AG09319 (cell line): ENCODE results near the gene NRG2.

ENCODE experiments used
- DNase-seq: peaks from one replicate; pipeline ENCODE4 v3.0.0-alpha.2; 2010; ENCODE audit warnings: low read depth; ENCODE audit errors: extremely low read depth
- CTCF ChIP-seq: IDR thresholded peaks from 2 replicates; pipeline ENCODE4 v1.5.1; 2011; ENCODE audit warnings: low read depth, mild to moderate bottlenecking, inconsistent platforms, low read length, moderate library complexity

Gene NRG2

GRCh38 chr5:139910901-139911300 lies 132.2 kb downstream of the NRG2 start:
- no peak for DNase-seq
- no peak for TF ChIP-seq CTCF

GRCh38 chr5:139910036-139910435 lies 133.1 kb downstream of the NRG2 start:
- no peak for DNase-seq
- TF ChIP-seq CTCF, result no peak

DNA sequence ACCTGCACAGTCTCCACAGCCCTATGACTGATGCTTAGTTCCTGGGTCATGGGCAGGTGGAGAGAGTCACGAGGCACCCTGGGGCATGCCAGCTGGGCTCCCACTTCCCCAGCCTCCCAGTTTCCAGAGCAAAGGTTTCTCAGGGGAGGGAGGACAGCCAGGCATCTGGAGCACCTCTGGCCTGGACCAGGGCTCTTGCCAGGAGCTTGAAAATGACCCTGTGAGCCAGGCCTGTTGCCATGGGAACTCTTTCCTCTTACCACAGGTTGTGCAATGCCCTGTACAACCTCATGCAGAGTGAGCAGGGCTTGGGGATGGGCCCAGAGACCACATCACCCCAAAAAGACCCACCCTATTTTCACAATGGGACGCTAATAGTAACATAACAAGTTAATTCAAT lies 134.3 kb downstream of the NRG2 start:
- DNase-seq, result no peak
- no peak for TF ChIP-seq CTCF

DNA sequence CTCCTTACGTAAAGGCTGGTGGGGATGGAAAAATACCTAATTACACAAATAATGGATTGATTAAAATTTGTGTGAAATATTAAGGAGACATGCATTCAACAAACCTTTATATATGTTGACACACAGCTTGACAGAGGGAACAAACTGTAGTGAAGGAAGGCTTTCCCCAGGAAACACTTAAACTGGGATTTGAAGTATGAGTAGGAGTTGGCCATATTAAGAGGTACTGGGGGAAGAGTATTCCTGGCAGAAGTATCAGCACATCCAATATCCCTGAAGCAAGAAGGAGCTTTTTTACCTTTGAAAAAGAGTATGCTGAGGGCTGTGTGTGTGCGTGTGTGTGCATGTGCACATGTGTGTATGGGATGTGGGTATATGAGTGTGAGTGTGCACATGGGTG lies 136.4 kb downstream of the NRG2 start:
- TF ChIP-seq CTCF, result no peak
- no peak for DNase-seq

GRCh38 chr5:139904816-139905661 lies 138.1 kb downstream of the NRG2 start:
- DNase-seq, result no peak
- TF ChIP-seq CTCF, result no peak

DNA sequence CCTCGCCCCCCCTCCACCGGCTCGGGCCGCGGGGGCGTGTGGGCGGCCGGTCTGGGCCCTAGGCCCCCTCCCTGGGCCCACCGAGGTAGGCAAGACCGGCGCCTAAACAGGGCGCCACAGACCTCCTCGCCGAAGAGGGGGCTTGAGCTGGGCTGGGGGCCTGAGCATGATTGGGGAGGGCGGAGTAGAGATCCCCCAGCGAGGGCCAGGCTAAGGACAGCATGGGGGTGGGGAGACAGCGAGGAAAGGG lies 138.6 kb downstream of the NRG2 start:
- no peak for DNase-seq
- TF ChIP-seq CTCF, result no peak

DNA sequence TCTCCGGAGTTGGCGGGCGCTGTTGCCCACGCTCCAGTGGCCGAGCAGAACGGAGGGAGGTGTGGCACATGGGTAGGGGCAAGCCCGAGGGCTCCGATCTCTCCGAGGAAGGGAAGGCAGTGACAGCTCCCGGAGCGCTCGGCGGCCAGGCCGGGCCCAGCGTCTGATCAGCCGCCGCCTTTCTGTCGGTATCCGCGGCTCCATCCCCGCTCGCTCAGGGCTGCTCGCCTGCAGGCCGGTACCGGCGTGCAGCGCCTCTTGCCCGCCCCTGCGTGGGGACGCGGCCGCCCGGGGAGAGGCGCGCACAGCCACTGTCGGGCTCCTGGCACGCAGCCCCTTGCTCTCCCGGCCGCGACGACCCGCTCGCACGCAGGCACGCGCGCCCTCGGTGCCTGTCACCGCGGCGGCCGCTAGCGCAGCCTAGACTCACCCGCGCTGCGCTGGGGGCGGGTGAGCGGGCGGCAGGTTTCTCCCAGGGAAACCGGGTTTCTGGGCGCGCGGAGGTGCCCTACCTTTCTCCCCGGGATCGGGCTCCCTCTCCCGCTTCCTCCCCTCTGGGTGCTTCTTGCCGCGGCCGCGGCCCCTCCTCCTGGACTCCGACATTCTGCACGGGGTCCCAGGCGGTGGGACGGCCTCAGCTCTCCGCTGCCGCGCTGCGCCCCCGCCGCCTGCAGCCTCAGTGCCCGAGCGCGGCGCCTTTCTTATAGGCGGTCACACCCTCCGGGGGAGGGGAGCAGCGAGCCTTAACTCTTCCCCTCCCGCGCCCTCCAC lies 139.1 kb downstream of the NRG2 start:
- TF ChIP-seq CTCF, result no peak
- no peak for DNase-seq
